ENCODE measurements around the gene OR51I2. TPM values are rescaled to one million over a fixed set of nuclear protein-coding genes. Genes with fewer than 3 reads are reported as not detected.

Gene OR51I2
- total and polyA plus RNA-seq, 12 donors, result not detected

- no peaks in the 10 kb centered on the region for H3K9me3 ChIP-seq
- H3K4me3 ChIP-seq, result no peak overlapping the region
- intact Hi-C loops (cut with DNase I), result no loop called here
- ATAC-seq, result no peak
- WGBS, 2 donors, result 83 to 89% methylated on average over 9 of the region's 9 CpGs
- no peaks in the 10 kb centered on the region for H3K27me3 ChIP-seq
- no peak overlapping the region for H3K27ac ChIP-seq
- no peaks in the 10 kb centered on the region for H3K4me1 ChIP-seq
- TF ChIP-seq CTCF (IDR thresholded peaks at IDR 0.05), result no peak
- no peak for DNase-seq
- H3K36me3 ChIP-seq, result no peaks in the 10 kb centered on the region
These were observed 56.4 kb downstream of the OR51I2 start for GRCh38 chr11:5505363-5506048.

Other genes with a start within 250 kb of the OR51I2 start
- not detected for gene OR51V1, start 248.6 kb upstream of the OR51I2 start, total RNA-seq
- gene OR51V1, start 248.6 kb upstream of the OR51I2 start, polyA plus RNA-seq, result not detected
- 1,000 to 10,000 TPM in 1 of 10 donors, 100 to 1,000 TPM in 9; 188 to 1,566 (median 288) TPM for gene HBB, start 222.3 kb upstream of the OR51I2 start, total RNA-seq
- gene HBB, start 222.3 kb upstream of the OR51I2 start, polyA plus RNA-seq, result 10 to 100 TPM in 1 of 2 donors, not detected in 1; 39.1 TPM
- gene HBD, start 214.8 kb upstream of the OR51I2 start, total RNA-seq, result 1 to 10 TPM in 1 of 10 donors, under 1 TPM in 3, not detected in 6; 0.41 to 5.3 (median 0.73) TPM
- gene HBD, start 214.8 kb upstream of the OR51I2 start, polyA plus RNA-seq, result not detected
- gene HBG1, start 199.5 kb upstream of the OR51I2 start, total RNA-seq, result under 1 TPM in 1 of 10 donors, not detected in 9; 0.30 TPM
- gene HBG1, start 199.5 kb upstream of the OR51I2 start, polyA plus RNA-seq, result under 1 TPM in 1 of 2 donors, not detected in 1; 0.20 TPM
- 1 to 10 TPM in 1 of 10 donors, under 1 TPM in 2, not detected in 7; 0.41 to 1.0 (median 0.45) TPM for gene HBG2, start 194.5 kb upstream of the OR51I2 start, total RNA-seq
- under 1 TPM in 1 of 2 donors, not detected in 1; 0.12 TPM for gene HBG2, start 194.5 kb upstream of the OR51I2 start, polyA plus RNA-seq
- not detected for gene HBE1, start 179.4 kb upstream of the OR51I2 start, total RNA-seq
- gene HBE1, start 179.4 kb upstream of the OR51I2 start, polyA plus RNA-seq, result not detected
- not detected for gene OR51B4, start 147.4 kb upstream of the OR51I2 start, total RNA-seq
- not detected for gene OR51B4, start 147.4 kb upstream of the OR51I2 start, polyA plus RNA-seq
- not detected for gene OR51B2, start 125.0 kb upstream of the OR51I2 start, total RNA-seq
- not detected for gene OR51B2, start 125.0 kb upstream of the OR51I2 start, polyA plus RNA-seq
- under 1 TPM in 2 of 10 donors, not detected in 8; 0.25 to 0.46 TPM for gene OR51B5, start 105.8 kb upstream of the OR51I2 start, total RNA-seq
- not detected for gene OR51B5, start 105.8 kb upstream of the OR51I2 start, polyA plus RNA-seq
- gene OR51B6, start 97.8 kb upstream of the OR51I2 start, total RNA-seq, result not detected
- gene OR51B6, start 97.8 kb upstream of the OR51I2 start, polyA plus RNA-seq, result not detected
- not detected for gene OR51M1, start 65.5 kb upstream of the OR51I2 start, total RNA-seq
- gene OR51M1, start 65.5 kb upstream of the OR51I2 start, polyA plus RNA-seq, result not detected
- not detected for gene OR51Q1, start 27.2 kb upstream of the OR51I2 start, total RNA-seq
- not detected for gene OR51Q1, start 27.2 kb upstream of the OR51I2 start, polyA plus RNA-seq
- gene OR51I1, start 7.8 kb upstream of the OR51I2 start, total RNA-seq, result under 1 TPM in 1 of 10 donors, not detected in 9; 0.28 TPM
- gene OR51I1, start 7.8 kb upstream of the OR51I2 start, polyA plus RNA-seq, result not detected
- gene OR52D1, start 39.4 kb downstream of the OR51I2 start, total RNA-seq, result not detected
- gene OR52D1, start 39.4 kb downstream of the OR51I2 start, polyA plus RNA-seq, result not detected
- under 1 TPM in 3 of 10 donors, not detected in 7; 0.20 to 0.32 (median 0.24) TPM for gene UBQLN3, start 60.6 kb downstream of the OR51I2 start, total RNA-seq
- gene UBQLN3, start 60.6 kb downstream of the OR51I2 start, polyA plus RNA-seq, result not detected
- gene UBQLNL, start 67.4 kb downstream of the OR51I2 start, total RNA-seq, result under 1 TPM in 5 of 10 donors, not detected in 5; 0.10 to 0.42 (median 0.13) TPM
- gene UBQLNL, start 67.4 kb downstream of the OR51I2 start, polyA plus RNA-seq, result under 1 TPM; 0.10 to 0.80 TPM
- gene OR52H1, start 99.2 kb downstream of the OR51I2 start, total RNA-seq, result not detected
- not detected for gene OR52H1, start 99.2 kb downstream of the OR51I2 start, polyA plus RNA-seq
- not detected for gene OR52B6, start 131.6 kb downstream of the OR51I2 start, total RNA-seq
- gene OR52B6, start 131.6 kb downstream of the OR51I2 start, polyA plus RNA-seq, result not detected
- 1 to 10 TPM in 5 of 10 donors, under 1 TPM in 5; 0.38 to 2.2 (median 1.0) TPM for gene TRIM6, start 147.3 kb downstream of the OR51I2 start, total RNA-seq
- gene TRIM6, start 147.3 kb downstream of the OR51I2 start, polyA plus RNA-seq, result under 1 TPM; 0.52 to 0.95 TPM
- 1 to 10 TPM in 9 of 10 donors, under 1 TPM in 1; 0.66 to 6.5 (median 2.0) TPM for gene TRIM34, start 175.7 kb downstream of the OR51I2 start, total RNA-seq
- gene TRIM34, start 175.7 kb downstream of the OR51I2 start, polyA plus RNA-seq, result 1 to 10 TPM; 1.8 to 1.9 TPM
- gene TRIM5, start 235.8 kb downstream of the OR51I2 start, total RNA-seq, result 10 to 100 TPM in 2 of 10 donors, 1 to 10 TPM in 8; 3.1 to 12.6 (median 7.8) TPM
- gene TRIM5, start 235.8 kb downstream of the OR51I2 start, polyA plus RNA-seq, result 1 to 10 TPM; 6.4 to 6.5 TPM
- 10 to 100 TPM; 11.7 to 52.6 (median 17.6) TPM for gene TRIM22, start 240.5 kb downstream of the OR51I2 start, total RNA-seq
- gene TRIM22, start 240.5 kb downstream of the OR51I2 start, polyA plus RNA-seq, result 10 to 100 TPM in 1 of 2 donors, 1 to 10 TPM in 1; 8.1 to 27.1 TPM

Data from heart right ventricle (tissue), 16 donors.